Activated CD8-positive, alpha-beta memory T cell treated with anti-CD3 and anti-CD28 coated beads for 36 hours (primary cell): ENCODE results near the gene TMTC2. TPM values are rescaled to one million over a fixed set of nuclear protein-coding genes. Genes with fewer than 3 reads are reported as not detected.

Experiments
- CTCF ChIA-PET: fragments of 350-600 bp; sonication (Branson Sonifier 250); formaldehyde crosslinking; loops from one replicate; lab custom pipeline; 2021; ENCODE audit warnings: antibody characterized with exemption; lab: Charles Lee
- POLR2A ChIA-PET: fragments of 350-600 bp; sonication (Branson Sonifier 250); formaldehyde crosslinking; loops from one replicate; lab custom pipeline; 2021; ENCODE audit warnings: antibody characterized with exemption; lab: Charles Lee
- total RNA-seq, 2 experiments: library from RNA; stranded (reverse); gene quantifications; one replicate each; pipeline ENCODE4 v1.2.3, GENCODE V29; 2021

TMTC2 gene
- total RNA-seq, 2 experiments from 2014 or later: 1.9 to 2.2 TPM

DNA sequence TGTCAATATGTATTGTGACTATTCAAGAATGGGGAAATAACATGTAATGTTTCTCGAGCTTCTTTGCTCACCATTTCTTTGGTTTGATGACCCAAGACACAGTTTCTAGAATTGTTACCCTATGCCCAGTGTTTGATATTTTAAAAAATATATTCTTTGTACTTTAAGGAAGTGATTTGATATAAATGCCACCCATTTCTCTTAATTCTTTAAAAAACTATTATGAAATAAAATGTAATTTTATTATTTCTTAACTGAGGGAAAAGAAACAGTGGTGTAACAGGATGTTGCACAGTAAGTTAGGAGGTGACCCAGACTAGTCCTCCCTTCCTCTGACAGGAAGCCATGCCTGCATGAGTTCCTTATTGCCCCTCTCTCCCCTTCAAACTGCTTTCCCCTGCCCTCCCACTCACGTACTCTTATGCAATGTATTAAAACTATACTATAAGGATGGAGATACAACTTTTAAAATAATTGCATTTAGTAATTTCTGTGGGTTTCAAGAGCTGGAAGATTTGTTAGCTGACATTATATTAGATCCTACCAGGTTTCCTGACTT lies 279.4 kb downstream of the TMTC2 start:
- POLR2A ChIA-PET: no interaction called here
- CTCF ChIA-PET: no interaction called here

DNA sequence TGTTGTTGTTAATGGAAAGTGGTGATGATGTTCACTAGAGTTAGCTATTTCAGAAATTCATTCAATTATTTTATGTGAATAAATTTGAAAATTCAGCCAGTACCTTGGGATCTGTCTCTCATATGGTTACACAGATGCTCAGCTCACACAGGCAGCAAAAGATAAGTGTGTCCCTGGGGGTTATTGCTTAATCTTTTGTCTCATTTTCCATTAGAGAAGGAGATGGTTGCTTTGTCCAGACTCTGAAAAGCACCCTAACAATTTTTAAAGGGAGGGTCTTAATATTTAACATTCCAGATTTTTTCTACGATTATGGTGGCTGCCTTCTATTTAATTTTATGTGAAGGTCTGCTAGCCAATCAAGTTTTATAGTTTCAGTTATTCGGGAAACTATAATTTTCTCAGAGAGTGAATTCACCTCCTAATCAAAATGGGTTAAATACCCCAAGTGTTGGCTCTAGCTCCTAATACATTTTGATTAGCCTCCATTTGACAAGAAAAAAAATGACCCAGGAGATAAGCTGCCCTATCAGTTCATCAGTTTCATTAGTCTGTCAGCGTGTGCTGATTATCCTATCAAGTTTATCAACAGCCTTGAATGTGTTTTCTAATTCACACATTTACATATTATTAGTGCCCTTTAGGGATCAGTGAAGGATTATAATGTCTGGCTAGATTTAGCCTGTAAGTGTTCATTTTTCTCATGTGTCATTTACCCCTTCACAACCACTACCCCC lies 282.1 kb downstream of the TMTC2 start:
- POLR2A ChIA-PET: no interaction called here
- CTCF ChIA-PET: no interaction called here

DNA sequence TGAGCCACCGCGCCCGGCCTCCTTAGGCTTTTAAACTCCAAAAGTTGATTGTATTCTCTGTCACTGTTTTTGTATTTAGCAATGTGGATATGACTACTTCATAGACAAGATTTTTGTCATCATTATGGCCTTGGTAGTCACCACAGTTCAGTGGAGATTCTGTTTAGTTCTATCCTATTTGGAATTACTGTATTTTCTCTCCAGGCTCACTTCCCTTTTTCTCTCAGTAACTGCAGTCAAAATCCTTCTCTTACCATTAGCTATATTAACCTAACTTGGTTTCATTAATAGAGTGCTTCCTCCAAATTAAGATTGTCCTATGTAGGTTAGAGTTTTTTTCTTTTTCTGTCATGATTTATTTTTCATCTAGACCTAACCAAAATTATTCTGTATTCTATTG lies 283.9 kb downstream of the TMTC2 start:
- CTCF ChIA-PET: no interaction called here
- POLR2A ChIA-PET: no interaction called here

DNA sequence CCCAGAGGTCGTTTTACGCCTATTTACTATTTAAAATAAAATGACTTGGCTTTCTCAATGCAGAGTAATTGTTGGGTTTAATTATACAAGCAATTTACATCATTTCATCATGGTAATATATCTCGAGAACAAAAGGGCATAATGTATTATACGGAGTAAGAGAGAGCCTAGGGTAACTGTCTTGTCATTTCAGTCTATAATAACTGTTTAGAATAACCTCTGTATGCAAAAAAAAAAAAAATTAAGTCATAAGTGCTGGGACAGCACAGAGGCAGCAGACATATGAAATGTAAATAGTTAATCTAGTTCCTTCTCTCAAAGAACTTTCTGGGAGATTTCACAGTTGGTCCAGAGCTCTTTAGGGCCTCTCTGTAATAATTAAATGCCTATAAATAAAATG lies 284.9 kb downstream of the TMTC2 start:
- ChIA-PET POLR2A (no interaction called here), CTCF (no interaction called here)

DNA sequence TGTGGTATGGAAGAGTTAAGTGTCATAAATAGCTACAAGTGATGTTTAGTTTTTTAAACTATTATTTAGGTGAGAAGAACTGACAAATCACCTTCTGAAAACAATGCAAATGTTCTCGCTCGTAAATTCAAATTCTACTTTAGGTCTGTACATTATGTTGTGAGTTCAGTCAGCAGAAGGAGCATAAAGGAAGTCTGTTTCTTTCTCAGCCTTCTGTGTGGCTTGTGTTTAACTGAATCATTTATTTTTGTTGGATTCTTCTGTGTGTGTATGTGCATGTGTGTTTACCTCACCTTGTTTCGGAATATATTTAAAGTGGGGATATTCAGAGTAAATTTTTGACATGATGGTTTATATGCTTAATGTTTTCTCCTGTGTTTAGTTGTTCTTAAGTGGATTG lies 285.9 kb downstream of the TMTC2 start:
- ChIA-PET POLR2A (no interaction called here), CTCF (no interaction called here)

DNA sequence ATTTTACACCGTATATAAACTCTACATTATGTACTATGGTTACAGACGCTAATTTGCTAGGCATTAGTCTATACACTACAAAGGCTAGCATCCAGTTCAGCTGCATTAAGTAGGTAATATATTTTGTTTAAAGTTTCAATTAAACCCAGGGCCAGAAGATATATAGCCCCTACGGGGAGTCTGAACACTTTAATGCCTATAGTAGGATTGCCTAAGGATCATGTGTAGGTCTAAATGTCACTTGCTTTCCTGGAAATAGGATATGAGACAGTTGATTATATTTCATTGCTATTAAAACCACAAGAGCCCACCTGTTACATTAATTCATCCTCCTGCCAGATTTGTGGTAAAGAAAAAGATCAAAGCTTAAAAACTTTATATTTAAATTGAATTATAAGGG lies 286.9 kb downstream of the TMTC2 start:
- ChIA-PET POLR2A (no interaction called here), CTCF (no interaction called here)

DNA sequence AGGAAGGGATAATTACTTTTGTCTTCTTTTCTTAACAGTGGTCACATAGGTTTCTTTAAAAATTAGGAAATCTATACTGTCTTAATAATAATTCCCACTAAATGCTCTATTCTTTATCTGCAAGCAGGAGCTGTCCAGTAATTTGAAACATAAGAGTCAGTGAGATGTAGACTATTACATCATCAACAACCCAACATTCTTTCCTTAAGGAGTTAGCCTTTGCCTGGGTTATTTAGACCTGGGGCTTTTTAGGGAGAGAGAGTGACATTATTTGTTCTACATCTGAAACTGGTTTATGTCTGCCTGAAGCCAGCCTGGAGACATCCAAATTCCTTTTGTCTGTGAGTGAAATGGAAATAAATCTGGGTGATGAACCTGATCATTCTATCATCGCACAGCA lies 294.4 kb downstream of the TMTC2 start:
- POLR2A ChIA-PET: no interaction called here
- CTCF ChIA-PET: no interaction called here

DNA sequence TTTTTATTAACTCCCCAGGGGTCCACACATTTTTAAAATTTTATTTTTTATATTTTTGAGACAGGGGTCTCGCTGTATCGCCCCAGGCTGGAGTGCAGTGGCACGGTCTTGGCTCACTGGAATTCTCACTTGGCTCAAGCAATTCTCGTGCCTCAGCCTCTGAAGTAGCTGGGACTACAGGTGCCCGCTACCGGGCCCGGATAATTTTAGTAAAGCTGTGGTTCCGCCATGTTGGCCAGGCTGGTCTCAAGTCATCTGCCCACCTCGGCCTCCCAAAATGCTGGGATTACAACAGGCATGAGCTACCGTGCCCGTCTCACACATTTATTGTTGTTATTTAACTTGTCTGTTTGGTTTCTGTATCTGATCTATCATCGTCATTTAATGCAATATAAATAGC lies 307.4 kb downstream of the TMTC2 start:
- ChIA-PET CTCF (no interaction called here), POLR2A (interaction anchor here (0.7 kb wide), 1 partner anchor 183 kb away, joined by 5 read pairs; no protein-coding TSS in a partner anchor)

DNA sequence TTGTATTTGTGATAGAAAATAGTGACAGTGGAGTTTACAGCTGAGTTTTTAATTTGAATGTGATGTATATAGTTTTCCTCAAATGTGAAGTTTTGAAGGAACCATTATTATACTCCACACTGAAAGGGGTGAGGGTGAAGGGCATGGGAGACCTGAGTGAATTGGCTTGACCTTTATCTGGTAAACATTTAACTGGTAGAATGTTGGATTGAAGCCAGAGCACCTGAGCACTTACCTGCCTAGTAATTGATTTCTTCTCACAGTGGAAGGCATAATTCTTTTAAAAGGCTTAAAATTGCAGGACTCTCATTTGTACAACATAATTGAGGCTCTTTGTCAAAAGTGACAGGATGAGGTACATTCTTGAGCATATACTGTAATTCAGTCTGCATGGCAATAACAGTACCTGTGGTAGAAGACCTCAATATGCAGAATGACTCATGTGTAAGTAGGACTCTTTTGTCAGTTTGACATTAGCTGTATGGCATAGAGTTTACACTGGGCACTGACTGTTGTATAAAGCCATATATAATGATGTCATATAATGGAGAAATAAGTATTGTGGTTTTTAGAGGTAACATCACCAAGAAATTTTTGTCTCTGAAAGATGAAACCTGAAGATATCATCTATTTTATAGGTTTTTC lies 309.6 kb downstream of the TMTC2 start:
- ChIA-PET CTCF (no interaction called here), POLR2A (no interaction called here)

DNA sequence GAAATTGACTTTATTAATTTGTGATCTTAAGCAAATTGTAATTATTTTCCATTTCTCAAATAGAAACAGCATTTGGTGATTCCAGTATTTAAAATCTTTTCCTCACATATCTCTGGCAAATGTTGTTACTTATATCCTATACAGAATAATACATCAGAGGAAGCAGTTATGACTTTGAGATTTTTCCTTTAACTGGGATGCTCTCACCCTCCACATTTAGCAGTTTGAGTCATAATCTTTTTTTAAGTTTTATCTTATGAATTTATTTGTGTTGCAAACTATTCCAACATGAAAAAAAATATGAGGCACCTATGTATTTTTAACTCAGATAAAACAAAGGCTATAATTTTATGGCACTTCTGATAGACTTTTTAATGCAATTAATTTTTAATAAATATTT lies 311.8 kb downstream of the TMTC2 start:
- ChIA-PET CTCF (no interaction called here), POLR2A (no interaction called here)

DNA sequence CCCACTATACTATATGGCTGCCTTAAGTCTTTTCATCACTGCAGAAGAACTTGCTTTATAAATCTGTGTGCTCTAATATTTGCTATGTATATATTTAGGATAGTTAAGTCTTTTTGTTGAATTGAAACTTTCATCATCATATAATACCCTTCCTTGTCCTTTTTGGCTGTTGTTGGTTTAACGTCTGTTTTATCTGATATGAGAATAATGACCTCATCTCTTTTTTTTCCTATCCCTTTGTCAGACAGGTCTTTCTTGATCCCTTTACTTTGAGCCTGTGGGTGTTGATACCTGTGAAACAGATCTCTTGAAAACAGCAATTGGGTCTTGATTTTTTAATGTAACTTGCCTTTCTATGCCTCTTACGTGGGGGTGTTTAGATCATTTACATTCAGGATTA lies 316.3 kb downstream of the TMTC2 start:
- CTCF ChIA-PET: no interaction called here
- POLR2A ChIA-PET: no interaction called here

DNA sequence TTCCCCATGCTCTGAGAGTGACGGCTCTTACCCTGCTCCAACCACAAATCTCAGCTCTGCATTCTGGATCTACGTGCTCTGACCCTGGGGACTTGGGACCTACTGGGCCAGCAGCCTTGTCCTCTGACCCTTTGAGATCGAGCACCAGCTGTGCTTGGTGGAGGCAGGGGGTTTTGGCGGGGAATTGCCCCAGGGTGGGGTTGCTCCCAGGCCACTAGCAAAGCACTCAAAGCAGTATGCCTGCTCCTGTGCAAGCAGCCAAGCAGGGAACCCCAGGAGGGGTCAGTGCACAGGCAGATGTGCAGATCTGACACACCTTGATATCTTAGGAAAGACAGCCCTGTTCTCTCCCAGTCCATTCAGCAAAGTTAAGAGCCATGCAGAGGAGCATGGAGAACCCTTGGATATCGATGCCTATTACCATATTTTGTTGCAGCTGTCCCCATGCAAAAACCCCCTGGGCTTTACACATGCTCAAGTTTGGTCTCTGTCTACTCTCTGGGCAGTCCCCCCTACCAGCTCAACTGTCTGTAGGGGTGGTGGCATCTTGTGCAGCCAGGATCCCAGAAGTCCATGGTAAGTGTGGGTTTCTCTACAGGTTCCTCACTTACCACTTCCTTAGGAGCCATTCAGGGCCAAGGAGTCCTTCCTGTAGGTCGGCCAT lies 319.0 kb downstream of the TMTC2 start:
- CTCF ChIA-PET: interaction anchor here (1.3 kb wide), 1 partner anchor 9 kb away, joined by 3 read pairs; no protein-coding TSS in a partner anchor
- POLR2A ChIA-PET: no interaction called here

DNA sequence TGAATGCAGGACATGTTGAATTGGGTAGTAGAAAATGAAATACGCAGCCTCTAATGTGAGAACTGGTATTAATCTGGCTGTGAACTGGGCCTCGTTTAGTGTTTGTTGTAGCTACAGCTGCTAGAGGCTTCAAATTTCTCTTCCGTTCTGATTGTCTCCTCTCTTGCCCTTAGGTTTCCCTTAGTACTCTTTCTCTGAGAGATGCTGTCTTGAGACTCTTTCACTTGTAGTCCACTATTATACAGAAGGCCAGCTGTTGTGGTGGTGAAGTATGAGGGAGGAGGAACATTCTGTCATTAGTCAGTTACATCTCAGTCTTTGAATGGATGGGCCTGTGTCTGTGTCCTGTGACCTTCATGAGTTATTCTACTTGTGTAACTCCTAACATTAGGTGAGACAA lies 322.0 kb downstream of the TMTC2 start:
- ChIA-PET POLR2A (no interaction called here), CTCF (no interaction called here)

DNA sequence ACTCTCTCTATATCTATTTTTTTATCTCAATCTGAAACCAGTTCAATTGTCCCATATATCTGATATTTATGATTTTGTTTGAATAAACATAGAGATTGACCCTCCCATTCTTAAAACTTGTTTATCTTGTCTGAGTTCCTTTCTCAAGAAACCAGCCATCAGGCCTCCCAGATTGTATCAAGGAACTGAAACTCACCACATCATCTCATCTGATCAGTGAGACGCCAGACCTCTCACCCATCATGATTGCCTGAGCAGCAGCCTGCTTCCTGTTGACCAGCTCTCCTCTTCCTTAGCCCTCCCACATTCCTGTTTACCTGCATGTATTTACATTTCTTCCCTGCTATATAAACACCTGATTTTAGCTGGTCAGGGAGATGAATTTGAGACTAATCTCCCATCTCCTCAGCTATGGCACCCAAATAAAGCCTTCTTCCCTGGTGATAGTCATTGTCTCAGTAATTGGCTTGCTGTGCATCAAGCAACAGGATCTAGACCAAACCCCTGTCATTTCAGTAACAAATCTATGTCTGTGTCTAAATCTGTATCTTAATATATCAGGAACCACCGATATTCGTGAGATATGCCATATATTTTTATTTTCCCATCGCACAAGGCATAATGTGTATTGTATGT lies 323.6 kb downstream of the TMTC2 start:
- POLR2A ChIA-PET: no interaction called here
- CTCF ChIA-PET: no interaction called here

DNA sequence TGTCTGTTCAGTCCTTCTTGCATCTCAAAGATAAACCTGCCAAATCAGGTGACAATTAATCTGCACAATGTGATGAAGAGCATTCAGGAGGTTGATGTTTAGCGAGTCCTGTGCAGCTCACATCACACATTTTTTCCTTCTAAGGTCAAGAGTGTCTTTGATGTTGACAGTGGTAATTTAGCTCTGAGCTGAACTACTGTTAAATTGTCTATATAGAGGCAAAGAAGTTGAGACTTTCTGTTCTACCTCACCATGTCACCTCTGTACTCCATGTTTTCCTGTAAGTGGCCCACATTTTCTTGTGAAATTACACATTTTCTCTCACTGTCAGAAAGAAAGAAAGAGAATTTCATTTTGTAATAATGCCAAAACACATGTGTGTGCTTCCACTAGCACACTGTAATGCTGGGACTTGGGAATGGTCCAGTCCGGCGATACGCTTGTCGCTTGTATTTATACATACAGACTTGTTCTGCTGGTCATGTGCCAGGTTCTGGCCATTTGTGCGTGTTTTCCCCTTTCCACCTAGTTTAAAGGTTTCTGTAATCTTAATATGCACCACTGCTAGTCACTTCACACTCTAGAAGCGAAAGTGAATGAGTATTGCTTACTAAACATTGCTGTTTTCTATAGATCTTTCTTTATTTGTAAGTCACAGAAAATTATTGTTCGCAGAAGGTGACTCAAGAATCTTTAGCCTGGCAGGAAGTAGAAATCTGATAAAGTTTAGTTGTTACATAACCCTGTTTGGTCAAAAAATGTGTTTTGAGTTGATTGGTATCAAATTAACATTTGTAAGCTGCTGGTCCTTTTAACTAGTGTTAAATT lies 328.9 kb downstream of the TMTC2 start:
- CTCF ChIA-PET: interaction anchor here (1.1 kb wide), 1 partner anchor 10 kb away, joined by 3 read pairs; no protein-coding TSS in a partner anchor
- POLR2A ChIA-PET: no interaction called here

DNA sequence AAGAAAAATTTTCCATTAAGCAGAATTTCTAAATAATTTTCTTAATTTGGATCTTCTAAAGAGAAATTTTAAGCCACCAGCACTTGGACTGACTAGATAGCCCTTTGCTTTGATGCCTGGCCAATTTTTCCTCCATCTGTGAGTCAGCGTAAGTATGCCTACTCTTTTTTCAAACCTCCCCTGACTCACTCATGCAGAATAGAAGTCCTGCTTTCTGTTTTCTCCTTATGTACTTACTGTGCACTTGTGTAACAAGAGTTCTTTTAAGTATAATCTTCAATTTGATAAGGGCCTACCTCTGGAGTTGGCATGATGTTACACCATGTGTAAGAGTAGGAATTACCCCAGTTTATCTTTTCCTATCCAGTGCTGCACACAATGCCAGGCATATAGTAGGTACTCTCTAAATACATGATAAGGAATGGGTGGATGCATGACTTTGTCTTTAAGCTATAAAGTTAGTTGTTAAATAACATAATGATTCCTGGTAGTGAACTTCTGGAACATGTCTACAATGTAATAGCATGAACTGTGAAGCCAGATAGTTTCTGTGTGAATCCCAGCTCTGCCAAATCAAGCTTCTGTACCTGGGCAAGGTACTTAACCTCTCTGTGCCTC lies 329.6 kb downstream of the TMTC2 start:
- ChIA-PET CTCF (no interaction called here), POLR2A (no interaction called here)

DNA sequence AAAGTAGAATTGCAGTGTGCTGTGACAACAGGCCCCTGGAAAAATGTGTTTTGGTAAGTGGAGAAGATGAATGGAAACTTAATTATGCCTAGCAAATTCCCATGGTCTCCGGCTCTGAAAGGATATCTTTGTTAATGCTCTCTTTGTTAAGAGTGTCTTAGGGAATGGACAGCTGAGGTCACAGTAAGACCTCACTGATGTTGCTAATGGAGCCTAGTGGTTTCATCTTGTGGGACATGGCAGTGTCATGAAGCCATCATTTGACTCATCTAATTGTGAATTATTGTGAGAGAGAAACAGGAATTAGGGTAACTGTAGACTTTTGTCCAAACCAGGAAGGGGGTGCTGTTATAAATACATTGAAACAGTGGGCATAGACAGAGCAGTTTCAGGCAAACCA lies 330.3 kb downstream of the TMTC2 start:
- CTCF ChIA-PET: no interaction called here
- POLR2A ChIA-PET: no interaction called here

DNA sequence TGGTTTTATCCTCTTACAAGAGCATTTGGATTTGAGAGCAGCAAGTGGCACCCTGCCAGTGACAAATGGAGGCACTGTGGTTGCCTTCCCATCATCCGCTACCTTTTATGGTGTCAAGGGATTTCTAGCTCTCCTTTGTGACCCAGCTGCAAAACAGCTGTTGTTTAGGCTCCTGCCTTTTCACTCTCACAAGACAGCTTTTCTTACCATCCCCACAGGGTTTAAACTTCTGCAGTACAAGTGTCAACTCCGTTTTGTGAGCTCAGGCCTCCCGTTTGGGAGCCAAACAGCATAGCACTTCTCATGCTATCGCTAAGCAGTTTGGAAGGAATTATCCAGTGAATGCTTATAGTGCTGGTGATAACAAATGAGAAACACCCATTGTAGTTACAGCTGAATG lies 331.4 kb downstream of the TMTC2 start:
- ChIA-PET CTCF (interaction anchor here (1.0 kb wide), 1 partner anchor 332 kb away, joined by 3 read pairs; the partner anchor contains the start of gene TMTC2), POLR2A (no interaction called here)
